ENCODE results near the gene DPPA2.

DNA sequence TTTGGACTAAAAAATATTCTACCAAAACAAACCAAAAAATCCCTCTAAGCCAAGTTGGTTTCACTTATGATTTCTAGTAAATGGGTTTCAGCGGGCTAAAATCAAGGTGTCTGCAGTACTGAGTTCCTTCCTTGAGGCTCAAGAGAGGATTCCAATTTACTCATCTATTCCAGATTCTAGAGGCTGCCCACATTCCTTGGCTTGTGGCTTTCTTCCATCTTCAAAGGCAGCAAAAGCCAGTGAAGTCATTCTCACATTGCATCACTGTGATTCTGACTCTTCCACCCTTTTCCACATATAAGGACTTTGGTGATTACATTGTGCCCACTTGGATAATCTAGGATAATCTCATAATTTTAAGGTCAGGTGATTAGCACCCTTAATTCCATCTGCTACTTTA, 48.1 kb downstream of the DPPA2 start:
- TF ChIP-seq CTCF (IDR thresholded peaks at IDR 0.05) (no peak), POLR2A (IDR thresholded peaks at IDR 0.05) (no peak)
